Right lung (tissue), 5 donors: ENCODE results near the gene EPSTI1. TPM values are rescaled to one million over a fixed set of nuclear protein-coding genes. Genes with fewer than 3 reads are reported as not detected.
A peak's percentile ranks its signal among the peaks of the same experiment; 100 is the strongest.

ENCODE experiments used
- DNase-seq, 2 donors: peaks; one replicate each; pipeline ENCODE4 v3.0.0-alpha.2; 2013
- polyA plus RNA-seq, 5 donors: library from polyadenylated mRNA; unstranded; fragments of 120-200 nt; gene quantifications; one replicate each; pipeline versions ENCODE4 v1.2.1 to v1.2.3, GENCODE V29; 2013; ENCODE audit warnings: inconsistent platforms in 1 of 5, low replicate concordance in 1 of 5; ENCODE audit not compliant: insufficient read length in 5 of 5, insufficient read depth in 1 of 5

Gene EPSTI1
- polyA plus RNA-seq, 5 donors = 10.8 to 15.8 (median 12.9) TPM

GRCh38 chr13:42973581-42973980 lies 18.5 kb downstream of the EPSTI1 start:
- DNase-seq = no peak

- DNase-seq = no peak
Observed at GRCh38 chr13:42971691-42972347, 20.2 kb downstream of the EPSTI1 start.

GRCh38 chr13:42970824-42971690 lies 21.0 kb downstream of the EPSTI1 start:
- DNase-seq = no peak

- DNase-seq = peak; percentile 52 to 63
Observed at GRCh38 chr13:42969565-42970172, 22.4 kb downstream of the EPSTI1 start.

GRCh38 chr13:42968906-42969305 lies 23.1 kb downstream of the EPSTI1 start:
- DNase-seq = peak; percentile 36 to 45

GRCh38 chr13:42967660-42968059 lies 24.4 kb downstream of the EPSTI1 start:
- no peak for DNase-seq

- no peak for DNase-seq
Observed at GRCh38 chr13:42965281-42965680, 26.8 kb downstream of the EPSTI1 start.

- no peak for DNase-seq
Observed at GRCh38 chr13:42964761-42965161, 27.3 kb downstream of the EPSTI1 start.

GRCh38 chr13:42959615-42960014 lies 32.4 kb downstream of the EPSTI1 start:
- DNase-seq = no peak

- no peak for DNase-seq
Observed at GRCh38 chr13:42957881-42958280, 34.2 kb downstream of the EPSTI1 start.

GRCh38 chr13:42950181-42950580 lies 41.9 kb downstream of the EPSTI1 start:
- DNase-seq = no peak

- DNase-seq = no peak
Observed at GRCh38 chr13:42947925-42948324, 44.1 kb downstream of the EPSTI1 start.

GRCh38 chr13:42946927-42947326 lies 45.1 kb downstream of the EPSTI1 start:
- DNase-seq = no peak

GRCh38 chr13:42929886-42930535 lies 62.0 kb downstream of the EPSTI1 start:
- DNase-seq = no peak

- no peak for DNase-seq
Observed at GRCh38 chr13:42926555-42926954, 65.5 kb downstream of the EPSTI1 start.

GRCh38 chr13:42926043-42926442 lies 66.0 kb downstream of the EPSTI1 start:
- no peak for DNase-seq

GRCh38 chr13:42925626-42926025 lies 66.4 kb downstream of the EPSTI1 start:
- DNase-seq = no peak

- DNase-seq = no peak
Observed at GRCh38 chr13:42924344-42924743, 67.7 kb downstream of the EPSTI1 start.

- DNase-seq = no peak
Observed at GRCh38 chr13:42907745-42908144, 84.3 kb downstream of the EPSTI1 start.

- no peak for DNase-seq
Observed at GRCh38 chr13:42906257-42906656, 85.8 kb downstream of the EPSTI1 start.

GRCh38 chr13:42905579-42905978 lies 86.5 kb downstream of the EPSTI1 start:
- DNase-seq = no peak

GRCh38 chr13:42899266-42899665 lies 92.8 kb downstream of the EPSTI1 start:
- DNase-seq = no peak
